SK-N-SH (cell line): ENCODE measurements around the gene ADAMTS2. TPM values are rescaled to one million over a fixed set of nuclear protein-coding genes. Genes with fewer than 3 reads are reported as not detected.

Experiments used
- CTCF ChIA-PET: fragments of 300-600, 350-600 bp; formaldehyde crosslinking; extraction: SDS; loops from one replicate; lab custom pipeline; 2021; lab: Yijun Ruan, JAX
- POLR2A ChIA-PET: fragments of 350-600 bp; sonication (Branson Sonifier 250); formaldehyde crosslinking; extraction: SDS; loops from one replicate; lab custom pipeline; 2020; ENCODE audit warnings: antibody characterized with exemption, inconsistent platforms; lab: Yijun Ruan, JAX
- DNase-seq: peaks from one replicate; pipeline ENCODE4 v3.0.0; 2012
- H2AFZ ChIP-seq: fragments of 200-600 bp; sonication (generic); 2 replicates; pipeline ENCODE4 v1.8.1; 2016; ENCODE audit warnings: antibody characterized with exemption, mild to moderate bottlenecking, low read depth
- H3F3A ChIP-seq: fragments of 200-600 bp; sonication (generic); replicated peaks from 2 replicates; pipeline ENCODE3; 2016; ENCODE audit warnings: antibody characterized with exemption, mild to moderate bottlenecking; ENCODE audit not compliant: insufficient read depth
- H3K27ac ChIP-seq, 2 experiments: fragments of 200-500 bp in 1 of 2; fragments of 200-600 bp in 1 of 2; sonication (Bioruptor generic) in 1 of 2; sonication (generic), shearing (Covaris generic) in 1 of 2; 2 replicates each; pipeline versions ENCODE4 v1.5.1 to v1.6.1; 2014 to 2016; ENCODE audit warnings: low read depth in 2 of 2, inconsistent platforms in 1 of 2, low read length in 1 of 2, mild to moderate bottlenecking in 1 of 2, mixed read lengths in 1 of 2
- H3K27me3 ChIP-seq: fragments of 200-600 bp; sonication (generic), shearing (Covaris generic); 2 replicates; pipeline ENCODE4 v1.6.1; 2016; ENCODE audit warnings: mixed run types; ENCODE audit not compliant: insufficient read depth
- H3K36me3 ChIP-seq, 2 experiments: fragments of 200-500 bp in 1 of 2; fragments of 200-600 bp in 1 of 2; sonication (Bioruptor generic) in 1 of 2; sonication (generic) in 1 of 2; replicated peaks in 1 of 2; 2 replicates each; pipeline versions ENCODE3 to v1.5.1; 2014 to 2016; ENCODE audit warnings: low read length in 1 of 2, mild to moderate bottlenecking in 1 of 2; ENCODE audit not compliant: insufficient read depth in 2 of 2, control insufficient read depth in 1 of 2
- H3K4me1 ChIP-seq, 2 experiments: fragments of 200-500 bp in 1 of 2; fragments of 200-600 bp in 1 of 2; sonication (Bioruptor generic) in 1 of 2; sonication (generic), shearing (Covaris generic) in 1 of 2; 2 replicates each; pipeline versions ENCODE4 v1.5.1 to v1.6.1; 2014 to 2016; ENCODE audit warnings: low read depth in 1 of 2, low read length in 1 of 2, mixed run types in 1 of 2; ENCODE audit not compliant: insufficient read depth in 2 of 2, control insufficient read depth in 1 of 2
- H3K4me2 ChIP-seq: fragments of 200-600 bp; sonication (generic), shearing (Covaris generic); 2 replicates; pipeline ENCODE4 v1.6.1; 2017; ENCODE audit warnings: mixed run types
- H3K4me3 ChIP-seq, 2 experiments: fragments of 200-500 bp in 1 of 2; fragments of 200-600 bp in 1 of 2; sonication (Bioruptor generic) in 1 of 2; sonication (generic), shearing (Covaris generic) in 1 of 2; 2 replicates each; pipeline versions ENCODE4 v1.5.1 to v1.8.1; 2014 to 2016; ENCODE audit warnings: low read depth in 2 of 2, inconsistent platforms in 1 of 2, low read length in 1 of 2, mild to moderate bottlenecking in 1 of 2, mixed read lengths in 1 of 2, moderate library complexity in 1 of 2
- H3K79me2 ChIP-seq: fragments of 200-600 bp; sonication (generic); 2 replicates; pipeline ENCODE4 v1.8.1; 2017; ENCODE audit warnings: mild to moderate bottlenecking; ENCODE audit not compliant: insufficient read depth
- H3K9ac ChIP-seq: fragments of 200-600 bp; sonication (generic); 2 replicates; pipeline ENCODE4 v1.6.1; 2017; ENCODE audit warnings: mixed run types
- H3K9me2 ChIP-seq: fragments of 200-600 bp; sonication (generic); 2 replicates; pipeline ENCODE4 v1.6.1; 2017; ENCODE audit warnings: mixed run types
- H3K9me3 ChIP-seq: fragments of 200-600 bp; sonication (generic); 2 replicates; pipeline ENCODE4 v1.6.1; 2017; ENCODE audit warnings: mixed run types, mild to moderate bottlenecking, moderate library complexity
- H4K20me1 ChIP-seq: fragments of 200-600 bp; sonication (generic); 2 replicates; pipeline ENCODE4 v1.6.1; 2017; ENCODE audit warnings: mild to moderate bottlenecking, mixed run types; ENCODE audit not compliant: insufficient read depth
- EP300 ChIP-seq, 2 experiments: IDR thresholded peaks; 2 replicates each; pipeline versions ENCODE4 v1.4.0 to v1.6.1; 2012; ENCODE audit warnings: borderline replicate concordance in 1 of 2, low read depth in 1 of 2, low read length in 1 of 2
- EZH2phosphoT487 ChIP-seq: fragments of 200-600 bp; sonication (generic); IDR thresholded peaks from 2 replicates; pipeline ENCODE4 v1.6.1; 2017; ENCODE audit warnings: low read depth, mixed run types, mild to moderate bottlenecking, antibody characterized with exemption, moderate library complexity, borderline replicate concordance
- FOSL2 ChIP-seq: IDR thresholded peaks from 2 replicates; pipeline ENCODE4 v1.4.0; 2012; ENCODE audit warnings: low read depth, mild to moderate bottlenecking, moderate library complexity, borderline replicate concordance
- GABPA ChIP-seq: IDR thresholded peaks from 2 replicates; pipeline ENCODE4 v1.4.0; 2012; ENCODE audit warnings: low read depth, mild to moderate bottlenecking
- MEF2A ChIP-seq: IDR thresholded peaks from 2 replicates; pipeline ENCODE4 v1.4.0; 2012; ENCODE audit warnings: low read depth, borderline replicate concordance
- MXI1 ChIP-seq: IDR thresholded peaks from 2 replicates; pipeline ENCODE4 v1.6.1; 2012; ENCODE audit warnings: mild to moderate bottlenecking, low read depth, low read length, improper control_type of control experiment
- NFIC ChIP-seq: IDR thresholded peaks from 2 replicates; pipeline ENCODE4 v1.4.0; 2012; ENCODE audit warnings: borderline replicate concordance
- NRF1 ChIP-seq: IDR thresholded peaks from 2 replicates; pipeline ENCODE4 v1.6.1; 2012; ENCODE audit warnings: low read depth, mild to moderate bottlenecking, low read length
- RFX5 ChIP-seq: IDR thresholded peaks from 2 replicates; pipeline ENCODE4 v1.6.1; 2012; ENCODE audit warnings: mild to moderate bottlenecking, improper control_type of control experiment, low read length
- TAF1 ChIP-seq: IDR thresholded peaks from 2 replicates; pipeline ENCODE4 v1.6.1; 2012; ENCODE audit warnings: low read depth, mild to moderate bottlenecking, low read length, moderate library complexity, borderline replicate concordance
- TCF12 ChIP-seq: IDR thresholded peaks from 2 replicates; pipeline ENCODE4 v1.4.0; 2012
- YY1 ChIP-seq: IDR thresholded peaks from 2 replicates; pipeline ENCODE4 v1.4.0; 2012; ENCODE audit warnings: low read depth, mild to moderate bottlenecking
- WGBS: methylation state at CpG from one replicate; pipeline ENCODE4 v1.1.6; 2017; ENCODE audit warnings: low lambda C conversion rate; 5-methylcytosine and 5-hydroxymethylcytosine counted together
- polyA plus RNA-seq, 3 experiments: library from polyadenylated mRNA; depleted of rRNA; stranded (reverse); fragments of >200 nt; gene quantifications; 2 replicates each; pipeline ENCODE4 v1.2.3, GENCODE V29; 2012
- TF ChIP-seq, protein P1 (sequence below): IDR thresholded peaks from 2 replicates; pipeline ENCODE4 v1.4.0; 2012; ENCODE audit warnings: low read depth
- TF ChIP-seq, protein P2 (sequence below): fragments of 200-600 bp; sonication (generic); IDR thresholded peaks from 2 replicates; pipeline ENCODE4 v1.6.1; 2017; ENCODE audit warnings: antibody characterized with exemption, mild to moderate bottlenecking, moderate library complexity
- TF ChIP-seq, protein P3 (sequence below): IDR thresholded peaks from 2 replicates; pipeline ENCODE4; 2012

Gene ADAMTS2
- polyA plus RNA-seq, 1 of the 3 experiments (the other 2 are of a cell fraction), result 0.12 TPM

DNA sequence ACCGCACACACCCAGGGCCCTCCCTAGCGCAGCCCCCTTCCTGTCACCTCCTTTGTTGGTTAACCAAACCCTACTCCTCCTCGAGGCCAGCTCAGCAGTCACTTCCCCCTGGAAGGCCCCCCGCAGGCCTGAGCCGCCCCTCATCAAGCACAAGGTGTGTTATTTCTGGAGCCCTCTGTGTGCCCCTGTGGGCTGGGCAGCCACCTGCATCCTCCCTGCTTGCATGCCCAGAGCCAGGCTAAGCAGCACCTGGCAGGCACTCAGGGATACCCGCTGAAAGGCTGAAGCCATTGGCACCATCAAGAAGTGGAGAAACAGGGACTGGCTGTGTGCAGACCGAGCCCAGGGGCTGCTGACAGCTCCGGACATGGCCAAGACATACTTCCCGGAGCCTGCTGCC, 163.3 kb downstream of the ADAMTS2 start:
- CTCF ChIA-PET, result interaction anchor here (1.2 to 3.6 kb wide), 2 partner anchors 14 to 84 kb away, joined by 3 to 22 read pairs; no protein-coding TSS in a partner anchor
- POLR2A ChIA-PET, result no interaction called here
- no peaks in the 10 kb centered on the region for H3K9me3 ChIP-seq
- 56% methylated on average over 6 of the region's 9 CpGs for WGBS
- no peak overlapping the region for H3K4me3 ChIP-seq
- H4K20me1 ChIP-seq, result no peaks in the 10 kb centered on the region
- H3K27ac ChIP-seq, result no peak overlapping the region; a peak in 1 of 4 replicates
- no peaks in the 10 kb centered on the region for H3K36me3 ChIP-seq
- TF ChIP-seq GABPA (no peak), NFIC (no peak), YY1 (no peak), NRF1 (no peak), EZH2phosphoT487 (no peak), RFX5 (no peak), TAF1 (no peak), TCF12 (no peak), MXI1 (no peak), FOSL2 (no peak), EP300 (IDR thresholded peaks at IDR 0.05; ENCODE audit: borderline replicate concordance in 1 of 2, low read depth in 1 of 2, low read length in 1 of 2) (no peak), MEF2A (no peak)
- TF ChIP-seq, protein P1, sequence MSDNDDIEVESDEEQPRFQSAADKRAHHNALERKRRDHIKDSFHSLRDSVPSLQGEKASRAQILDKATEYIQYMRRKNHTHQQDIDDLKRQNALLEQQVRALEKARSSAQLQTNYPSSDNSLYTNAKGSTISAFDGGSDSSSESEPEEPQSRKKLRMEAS, result no peak
- TF ChIP-seq, protein P2, sequence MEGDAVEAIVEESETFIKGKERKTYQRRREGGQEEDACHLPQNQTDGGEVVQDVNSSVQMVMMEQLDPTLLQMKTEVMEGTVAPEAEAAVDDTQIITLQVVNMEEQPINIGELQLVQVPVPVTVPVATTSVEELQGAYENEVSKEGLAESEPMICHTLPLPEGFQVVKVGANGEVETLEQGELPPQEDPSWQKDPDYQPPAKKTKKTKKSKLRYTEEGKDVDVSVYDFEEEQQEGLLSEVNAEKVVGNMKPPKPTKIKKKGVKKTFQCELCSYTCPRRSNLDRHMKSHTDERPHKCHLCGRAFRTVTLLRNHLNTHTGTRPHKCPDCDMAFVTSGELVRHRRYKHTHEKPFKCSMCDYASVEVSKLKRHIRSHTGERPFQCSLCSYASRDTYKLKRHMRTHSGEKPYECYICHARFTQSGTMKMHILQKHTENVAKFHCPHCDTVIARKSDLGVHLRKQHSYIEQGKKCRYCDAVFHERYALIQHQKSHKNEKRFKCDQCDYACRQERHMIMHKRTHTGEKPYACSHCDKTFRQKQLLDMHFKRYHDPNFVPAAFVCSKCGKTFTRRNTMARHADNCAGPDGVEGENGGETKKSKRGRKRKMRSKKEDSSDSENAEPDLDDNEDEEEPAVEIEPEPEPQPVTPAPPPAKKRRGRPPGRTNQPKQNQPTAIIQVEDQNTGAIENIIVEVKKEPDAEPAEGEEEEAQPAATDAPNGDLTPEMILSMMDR, result no peak
- TF ChIP-seq, protein P3, sequence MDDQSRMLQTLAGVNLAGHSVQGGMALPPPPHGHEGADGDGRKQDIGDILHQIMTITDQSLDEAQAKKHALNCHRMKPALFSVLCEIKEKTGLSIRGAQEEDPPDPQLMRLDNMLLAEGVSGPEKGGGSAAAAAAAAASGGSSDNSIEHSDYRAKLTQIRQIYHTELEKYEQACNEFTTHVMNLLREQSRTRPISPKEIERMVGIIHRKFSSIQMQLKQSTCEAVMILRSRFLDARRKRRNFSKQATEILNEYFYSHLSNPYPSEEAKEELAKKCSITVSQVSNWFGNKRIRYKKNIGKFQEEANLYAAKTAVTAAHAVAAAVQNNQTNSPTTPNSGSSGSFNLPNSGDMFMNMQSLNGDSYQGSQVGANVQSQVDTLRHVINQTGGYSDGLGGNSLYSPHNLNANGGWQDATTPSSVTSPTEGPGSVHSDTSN, result no peak
- H2AFZ ChIP-seq, result no peak overlapping the region
- DNase-seq, result no peak
- no peaks in the 10 kb centered on the region for H3F3A ChIP-seq
- peaks cover 0 to 18% of the 10 kb centered on the region in 2 experiments; a peak in 1 of 4 replicates for H3K4me1 ChIP-seq
- H3K9ac ChIP-seq, result no peak overlapping the region
- no peaks in the 10 kb centered on the region for H3K9me2 ChIP-seq
- H3K27me3 ChIP-seq, result no peaks in the 10 kb centered on the region
- no peak overlapping the region for H3K4me2 ChIP-seq
- H3K79me2 ChIP-seq, result no peaks in the 10 kb centered on the region
